Fibroblast of villous mesenchyme (primary cell): Measurements from ENCODE around the gene SERPINA3. TPM values are rescaled to one million over a fixed set of nuclear protein-coding genes. Genes with fewer than 3 reads are reported as not detected.

Experiments
- DNase-seq: peaks from one replicate; pipeline ENCODE4 v3.0.0-alpha.2; 2010; ENCODE audit warnings: low read depth
- H3K4me3 ChIP-seq: 2 replicates; pipeline ENCODE4 v1.5.1; 2011; ENCODE audit warnings: low read depth, mild to moderate bottlenecking, low read length
- total RNA-seq: library from RNA; depleted of rRNA; stranded (reverse); fragments of >200 nt; gene quantifications from 2 replicates; pipeline ENCODE4 v1.2.3, GENCODE V29; 2012
- TF ChIP-seq, protein P1 (sequence below): IDR thresholded peaks from 2 replicates; pipeline ENCODE4 v1.5.1; 2012; ENCODE audit warnings: low read depth, mild to moderate bottlenecking, low read length; ENCODE audit not compliant: insufficient read depth

Gene SERPINA3
- total RNA-seq, 1 donor, result not detected

- DNase-seq, result no peak
- TF ChIP-seq, protein P1, sequence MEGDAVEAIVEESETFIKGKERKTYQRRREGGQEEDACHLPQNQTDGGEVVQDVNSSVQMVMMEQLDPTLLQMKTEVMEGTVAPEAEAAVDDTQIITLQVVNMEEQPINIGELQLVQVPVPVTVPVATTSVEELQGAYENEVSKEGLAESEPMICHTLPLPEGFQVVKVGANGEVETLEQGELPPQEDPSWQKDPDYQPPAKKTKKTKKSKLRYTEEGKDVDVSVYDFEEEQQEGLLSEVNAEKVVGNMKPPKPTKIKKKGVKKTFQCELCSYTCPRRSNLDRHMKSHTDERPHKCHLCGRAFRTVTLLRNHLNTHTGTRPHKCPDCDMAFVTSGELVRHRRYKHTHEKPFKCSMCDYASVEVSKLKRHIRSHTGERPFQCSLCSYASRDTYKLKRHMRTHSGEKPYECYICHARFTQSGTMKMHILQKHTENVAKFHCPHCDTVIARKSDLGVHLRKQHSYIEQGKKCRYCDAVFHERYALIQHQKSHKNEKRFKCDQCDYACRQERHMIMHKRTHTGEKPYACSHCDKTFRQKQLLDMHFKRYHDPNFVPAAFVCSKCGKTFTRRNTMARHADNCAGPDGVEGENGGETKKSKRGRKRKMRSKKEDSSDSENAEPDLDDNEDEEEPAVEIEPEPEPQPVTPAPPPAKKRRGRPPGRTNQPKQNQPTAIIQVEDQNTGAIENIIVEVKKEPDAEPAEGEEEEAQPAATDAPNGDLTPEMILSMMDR, result no peak
- H3K4me3 ChIP-seq, result no peak overlapping the region
These were observed 51.3 kb downstream of the SERPINA3 start for GRCh38 chr14:94663538-94663937.

GRCh38 chr14:94663965-94664704 lies 51.9 kb downstream of the SERPINA3 start:
- DNase-seq, result no peak
- TF ChIP-seq, protein P1, result no peak

DNA sequence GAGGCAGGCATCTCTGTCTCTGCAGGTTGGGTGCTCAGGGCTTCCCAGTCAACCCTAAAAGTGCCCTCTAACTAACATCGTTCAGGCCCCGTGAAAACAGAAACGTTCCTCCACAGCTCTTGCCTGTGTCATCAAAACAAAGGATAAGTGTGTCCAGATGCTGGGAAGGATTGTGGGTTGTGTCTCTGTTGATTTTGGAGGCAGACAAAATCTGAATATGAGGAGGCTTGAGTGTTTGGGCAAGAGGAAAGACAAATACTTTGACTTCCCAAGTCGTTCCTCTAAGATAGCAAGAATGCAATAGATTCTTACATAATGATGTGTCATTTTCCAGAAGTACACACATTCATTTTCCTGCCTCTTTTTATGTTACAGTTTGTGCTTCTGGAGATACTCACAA lies 52.9 kb downstream of the SERPINA3 start:
- TF ChIP-seq, protein P1, result no peak
- no peak overlapping the region for H3K4me3 ChIP-seq
- DNase-seq, result peak; percentile 40

More at GRCh38 chr14:94663965-94664704, 51.9 kb downstream of the SERPINA3 start:
- no peak overlapping the region for H3K4me3 ChIP-seq

DNA sequence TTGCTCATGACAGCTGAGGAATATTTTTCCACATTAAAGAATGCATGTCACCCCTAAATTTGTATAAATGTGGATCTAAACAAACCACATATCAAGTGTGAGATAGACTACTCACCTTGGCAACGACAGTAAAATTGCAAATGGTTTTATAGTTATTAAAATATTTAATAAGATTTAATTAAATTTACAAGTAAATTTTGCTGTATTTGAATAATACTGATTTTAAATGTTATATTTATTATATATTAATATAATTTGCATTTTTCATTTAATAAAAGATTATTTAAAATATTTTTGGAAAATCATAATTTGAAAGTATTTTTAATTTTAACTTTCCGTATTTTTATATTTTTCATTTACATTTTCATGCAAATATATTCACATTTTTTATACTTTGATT lies 53.4 kb downstream of the SERPINA3 start:
- TF ChIP-seq, protein P1, result no peak
- DNase-seq, result no peak
- H3K4me3 ChIP-seq, result no peak overlapping the region

DNA sequence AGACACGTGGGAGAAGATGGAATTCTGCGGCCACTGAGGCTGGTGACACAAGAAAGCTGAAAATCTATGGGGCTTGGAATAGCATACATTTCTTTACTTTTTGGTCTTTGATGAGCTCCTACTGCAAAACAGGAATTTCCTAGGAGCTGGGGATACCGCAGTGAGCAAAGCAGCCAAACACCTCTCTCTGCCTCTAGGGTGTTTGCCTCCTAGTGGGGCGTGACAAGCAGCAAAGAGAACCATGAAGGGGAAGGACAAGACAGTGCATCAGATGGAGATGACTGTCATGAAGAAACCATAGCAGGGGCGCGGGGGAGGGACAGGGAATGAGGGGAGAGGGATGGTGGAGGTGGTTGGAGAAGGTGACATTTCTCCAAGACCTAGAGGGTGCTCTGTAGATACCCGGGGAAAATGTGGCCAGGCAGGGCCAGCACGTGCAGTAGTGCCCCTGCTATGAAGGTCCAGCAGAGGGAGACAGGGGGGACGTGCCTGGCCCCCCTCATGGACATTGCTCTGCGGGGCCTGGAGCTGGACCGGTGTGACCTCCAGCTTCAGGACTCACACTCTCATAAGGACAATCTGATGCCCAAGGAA lies 58.6 kb downstream of the SERPINA3 start:
- DNase-seq, result no peak
- no peak overlapping the region for H3K4me3 ChIP-seq
- TF ChIP-seq, protein P1, result no peak

DNA sequence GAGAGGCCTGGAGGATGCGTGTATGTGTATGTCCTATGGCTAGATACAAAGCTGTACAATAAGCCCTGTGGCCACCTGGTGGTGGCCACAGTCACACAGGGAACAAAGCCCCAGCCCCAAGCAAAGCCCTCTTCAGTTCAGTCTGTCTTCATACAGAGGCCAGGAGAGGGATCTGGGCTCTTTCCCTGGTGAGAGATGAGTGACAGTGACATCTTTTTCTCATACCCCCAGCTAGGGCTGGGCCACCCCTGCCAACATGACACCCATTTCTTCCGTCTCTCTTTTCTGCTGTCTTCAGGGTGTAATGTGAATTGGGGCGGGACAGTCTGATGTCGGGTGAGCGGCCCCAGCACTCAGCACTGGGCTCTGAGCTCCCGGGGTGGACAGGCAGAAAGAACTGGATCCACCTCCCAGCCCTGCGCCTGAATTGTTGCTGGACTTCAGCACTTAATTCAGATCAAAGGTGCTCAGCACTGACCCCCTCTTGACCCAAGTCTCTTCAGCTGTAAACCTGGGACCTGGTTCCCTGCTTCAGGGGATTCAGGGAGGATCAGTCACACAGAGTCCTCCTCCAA lies 59.8 kb downstream of the SERPINA3 start:
- no peak for DNase-seq
- no peak overlapping the region for H3K4me3 ChIP-seq
- TF ChIP-seq, protein P1, result peak; percentile 3
